WTC11 (cell line): ENCODE data around the gene STK26. TPM values are rescaled to one million over a fixed set of nuclear protein-coding genes. Genes with fewer than 3 reads are reported as not detected.

Source experiments
- ATAC-seq: fragments of 200-7000 bp; cut with Tn5 transposase; 2 replicates; pipeline ENCODE4 v1.10.0; 2021; ENCODE audit warnings: mild to moderate bottlenecking, moderate library complexity
- CTCF ChIA-PET: fragments of 300-600 bp; sonication (Branson Sonifier 250); formaldehyde crosslinking; loops from one replicate; lab custom pipeline; 2021; ENCODE audit warnings: antibody characterized with exemption; lab: Charles Lee
- POLR2A ChIA-PET: fragments of 350-600 bp; sonication (Branson Sonifier 250); formaldehyde crosslinking; loops from one replicate; lab custom pipeline; 2021; ENCODE audit warnings: antibody characterized with exemption; lab: Charles Lee
- DNase-seq: peaks from one replicate; pipeline ENCODE4 v3.0.0; 2021; ENCODE audit warnings: low spot score
- H3K27ac Mint-ChIP-seq: 2 replicates; pipeline ENCODE4 v1.8.0; 2021; ENCODE audit warnings: mixed read lengths
- H3K27me3 Mint-ChIP-seq: 2 replicates; pipeline ENCODE4 v1.8.0; 2021; ENCODE audit warnings: low read depth, mild to moderate bottlenecking, moderate library complexity, mixed read lengths
- H3K36me3 Mint-ChIP-seq: 2 replicates; pipeline ENCODE4 v1.8.0; 2021; ENCODE audit warnings: mixed read lengths
- H3K4me1 Mint-ChIP-seq: 2 replicates; pipeline ENCODE4 v1.8.0; 2022; ENCODE audit warnings: mixed read lengths
- H3K4me3 Mint-ChIP-seq: 2 replicates; pipeline ENCODE4 v1.8.0; 2021; ENCODE audit warnings: mild to moderate bottlenecking, moderate library complexity, mixed read lengths
- H3K9me3 Mint-ChIP-seq: 2 replicates; pipeline ENCODE4 v1.8.0; 2021; ENCODE audit warnings: mixed read lengths
- E2F5 ChIP-seq: sonication (generic); formaldehyde crosslinking; IDR thresholded peaks from 2 replicates; pipeline ENCODE4 v1.8.1; 2022; ENCODE audit warnings: mild to moderate bottlenecking, moderate library complexity, missing genetic modification reagents
- ELF4 ChIP-seq: sonication (generic); formaldehyde crosslinking; IDR thresholded peaks from 2 replicates; pipeline ENCODE4 v1.8.1; 2022; ENCODE audit warnings: low read depth, mild to moderate bottlenecking, moderate library complexity, missing genetic modification reagents
- GTF2I ChIP-seq: fragments of 250-450 bp; sonication (Bioruptor Pico); conservative IDR thresholded peaks from 2 replicates; pipeline ENCODE4 v1.4.0; 2021; ENCODE audit warnings: mild to moderate bottlenecking
- HMGXB4 ChIP-seq: sonication (generic); formaldehyde crosslinking; IDR thresholded peaks from 2 replicates; pipeline ENCODE4 v1.8.1; 2023; ENCODE audit warnings: mild to moderate bottlenecking, moderate library complexity, missing genetic modification reagents
- MAX ChIP-seq: sonication (generic); formaldehyde crosslinking; IDR thresholded peaks from 2 replicates; pipeline ENCODE4 v1.8.0; 2022; ENCODE audit warnings: mild to moderate bottlenecking, missing genetic modification reagents
- NFATC4 ChIP-seq: fragments of 250-450 bp; sonication (Bioruptor Pico); IDR thresholded peaks from 2 replicates; pipeline ENCODE4 v1.9.0; 2021; ENCODE audit warnings: mild to moderate bottlenecking
- PREB ChIP-seq: sonication (generic); formaldehyde crosslinking; IDR thresholded peaks from 2 replicates; pipeline ENCODE4 v1.8.1; 2022; ENCODE audit warnings: mild to moderate bottlenecking, missing genetic modification reagents, moderate library complexity, borderline replicate concordance
- SMAD3 ChIP-seq: sonication (generic); formaldehyde crosslinking; IDR thresholded peaks from 2 replicates; pipeline ENCODE4 v1.8.0; 2022; ENCODE audit warnings: missing genetic modification reagents, mild to moderate bottlenecking, borderline replicate concordance
- STAT6 ChIP-seq: sonication (generic); formaldehyde crosslinking; conservative IDR thresholded peaks from 2 replicates; pipeline ENCODE4 v1.8.1; 2023; ENCODE audit warnings: mild to moderate bottlenecking, low read depth, missing genetic modification reagents, moderate library complexity
- TP53 ChIP-seq: sonication (generic); formaldehyde crosslinking; IDR thresholded peaks from 2 replicates; pipeline ENCODE4 v1.8.1; 2023; ENCODE audit warnings: mild to moderate bottlenecking, missing genetic modification reagents
- ZNF219 ChIP-seq: sonication (generic); formaldehyde crosslinking; IDR thresholded peaks from 2 replicates; pipeline ENCODE4 v1.8.0; 2023; ENCODE audit warnings: missing genetic modification reagents, mild to moderate bottlenecking, borderline replicate concordance
- ZNF263 ChIP-seq: sonication (generic); formaldehyde crosslinking; IDR thresholded peaks from 2 replicates; pipeline ENCODE4 v1.8.1; 2022; ENCODE audit warnings: low read depth, mild to moderate bottlenecking, moderate library complexity, missing genetic modification reagents
- ZNF281 ChIP-seq: sonication (generic); formaldehyde crosslinking; IDR thresholded peaks from 2 replicates; pipeline ENCODE4 v1.8.0; 2023; ENCODE audit warnings: mild to moderate bottlenecking, missing genetic modification reagents
- ZNF317 ChIP-seq: sonication (generic); formaldehyde crosslinking; IDR thresholded peaks from 2 replicates; pipeline ENCODE4 v1.8.1; 2023; ENCODE audit warnings: low read depth, mild to moderate bottlenecking, moderate library complexity, missing genetic modification reagents, borderline replicate concordance
- ZNF532 ChIP-seq: fragments of 250-450 bp; sonication (Bioruptor Pico); IDR thresholded peaks from 2 replicates; pipeline ENCODE4 v1.9.0; 2021; ENCODE audit warnings: mild to moderate bottlenecking, borderline replicate concordance
- total RNA-seq: library from RNA; stranded (reverse); gene quantifications from 3 replicates; pipeline ENCODE4 v1.2.3, GENCODE V29; 2021

The STK26 gene
- total RNA-seq, 1 experiment from 2014 or later = 77.6 TPM

GRCh38 chrX:132023896-132024386 is 839 bp downstream of the STK26 start:
- TF ChIP-seq ZNF281 (CRISPR knock-in tag) (0 out of 2 replicates have a peak, but pooled peaks have one; percentile 19), E2F5 (CRISPR knock-in tag) (no peak), TP53 (CRISPR knock-in tag) (no peak), ZNF219 (CRISPR knock-in tag) (no peak), GTF2I (no peak), NFATC4 (CRISPR knock-in tag) (no peak), MAX (CRISPR knock-in tag) (0 out of 2 replicates have a peak, but pooled peaks have one; percentile 2), ZNF263 (CRISPR knock-in tag) (no peak), ZNF317 (no peak)
- POLR2A ChIA-PET = interaction anchor here (0.6 kb wide), 1 partner anchor 9 kb away, joined by 3 read pairs; no protein-coding TSS in a partner anchor
- ATAC-seq (peak; percentile 46), DNase-seq (peak; percentile 31)
- Mint-ChIP-seq H3K4me3 (peak overlapping the region; percentile 90), H3K27me3 (peaks cover 8% of the 10 kb centered on the region; the same call in 1 of the 2 replicates), H3K9me3 (no peaks in the 10 kb centered on the region), H3K27ac (peak overlapping the region; percentile 94), H3K36me3 (no peaks in the 10 kb centered on the region), H3K4me1 (peaks cover 43% of the 10 kb centered on the region)
- CTCF ChIA-PET = no interaction called here

- no peaks in the 10 kb centered on the region for H3K36me3 Mint-ChIP-seq
- peaks cover 51% of the 10 kb centered on the region for H3K4me1 Mint-ChIP-seq
- H3K9me3 Mint-ChIP-seq = no peaks in the 10 kb centered on the region
- peaks cover 8% of the 10 kb centered on the region; the same call in 1 of the 2 replicates for H3K27me3 Mint-ChIP-seq
- ChIA-PET POLR2A (no interaction called here), CTCF (no interaction called here)
- ATAC-seq (no peak), DNase-seq (no peak)
- H3K4me3 Mint-ChIP-seq = peak overlapping the region; percentile 90
- peak overlapping the region; percentile 79 for H3K27ac Mint-ChIP-seq
- TF ChIP-seq STAT6 (CRISPR knock-in tag) (no peak), ZNF532 (CRISPR knock-in tag) (no peak), ELF4 (CRISPR knock-in tag) (no peak), E2F5 (CRISPR knock-in tag) (no peak), SMAD3 (no peak), TP53 (CRISPR knock-in tag) (no peak), HMGXB4 (CRISPR knock-in tag) (no peak), PREB (CRISPR knock-in tag) (no peak)
Observed at GRCh38 chrX:132025041-132025440, 1.9 kb downstream of the STK26 start.
